IMR-90 (cell line): ENCODE measurements around the gene CCDC182. TPM values are rescaled to one million over a fixed set of nuclear protein-coding genes. Genes with fewer than 3 reads are reported as not detected.

Source experiments
- ATAC-seq: fragments of 200-7000 bp; cut with Tn5 transposase; 2 replicates; pipeline ENCODE4 v1.9.1; 2020; ENCODE audit warnings: low read depth, mild to moderate bottlenecking, moderate library complexity
- BruUV-seq: library from RNA; stranded (reverse); fragments of 400-500 nt; replicated peaks from 2 replicates; lab custom pipeline; 2021; lab: Mats Ljungman, UMichigan
- CTCF ChIA-PET: fragments of 300-600 bp; formaldehyde crosslinking; extraction: SDS; loops from one replicate; lab custom pipeline; 2021; ENCODE audit warnings: antibody characterized with exemption; lab: Yijun Ruan, JAX
- POLR2A ChIA-PET: fragments of 300-600 bp; sonication (Branson Sonifier 250); formaldehyde crosslinking; loops from one replicate; lab custom pipeline; 2022; ENCODE audit warnings: antibody characterized with exemption; ENCODE audit not compliant: unreplicated experiment; lab: Charles Lee
- DNase-seq: peaks from one replicate; pipeline ENCODE4 v3.0.0; 2013
- H2AFZ ChIP-seq: replicated peaks from 2 replicates; pipeline ENCODE3; 2013; ENCODE audit warnings: low read length, mild to moderate bottlenecking; ENCODE audit not compliant: poor library complexity
- H2AK5ac ChIP-seq: 2 replicates; pipeline ENCODE4 v1.6.1; 2013; ENCODE audit warnings: low read depth, low read length, inconsistent platforms
- H2AK9ac ChIP-seq: replicated peaks from 2 replicates; pipeline ENCODE3; 2013; ENCODE audit warnings: mild to moderate bottlenecking, low read depth, low read length, moderate library complexity; ENCODE audit not compliant: poor library complexity
- H2BK120ac ChIP-seq: 2 replicates; pipeline ENCODE4 v1.6.1; 2013; ENCODE audit warnings: low read depth, low read length, inconsistent platforms
- H2BK15ac ChIP-seq: 3 replicates; pipeline ENCODE4 v1.6.1; 2013; ENCODE audit warnings: low read depth, low read length, inconsistent platforms
- H2BK20ac ChIP-seq: 2 replicates; pipeline ENCODE4 v1.6.1; 2013; ENCODE audit warnings: low read depth, mild to moderate bottlenecking, inconsistent platforms, low read length, moderate library complexity
- H2BK5ac ChIP-seq: 2 replicates; pipeline ENCODE4 v1.6.1; 2013; ENCODE audit warnings: mild to moderate bottlenecking, low read depth, low read length, inconsistent platforms; ENCODE audit not compliant: poor library complexity, severe bottlenecking
- H3K14ac ChIP-seq: replicated peaks from 2 replicates; pipeline ENCODE4 v1.6.1; 2013; ENCODE audit warnings: low read depth, low read length, inconsistent platforms
- H3K18ac ChIP-seq: 2 replicates; pipeline ENCODE4 v1.6.1; 2013; ENCODE audit warnings: low read depth, low read length, control low read depth
- H3K23ac ChIP-seq: 2 replicates; pipeline ENCODE4 v1.6.1; 2013; ENCODE audit warnings: low read depth, low read length, inconsistent platforms
- H3K27ac ChIP-seq: 2 replicates; pipeline ENCODE4 v1.5.1; 2013; ENCODE audit warnings: mild to moderate bottlenecking, control low read depth, low read length; ENCODE audit not compliant: insufficient read depth
- H3K27me3 ChIP-seq: 2 replicates; pipeline ENCODE4 v1.6.1; 2013; ENCODE audit warnings: low read length; ENCODE audit not compliant: control insufficient read depth, insufficient read depth
- H3K36me3 ChIP-seq: 2 replicates; pipeline ENCODE4 v1.6.1; 2013; ENCODE audit warnings: low read length, mixed read lengths; ENCODE audit not compliant: control insufficient read depth, insufficient read depth
- H3K4ac ChIP-seq: 2 replicates; pipeline ENCODE4 v1.6.1; 2013; ENCODE audit warnings: low read depth, low read length, inconsistent platforms
- H3K4me1 ChIP-seq: 2 replicates; pipeline ENCODE4 v1.6.1; 2013; ENCODE audit warnings: low read length, mixed read lengths; ENCODE audit not compliant: control insufficient read depth, insufficient read depth
- H3K4me2 ChIP-seq: 2 replicates; pipeline ENCODE4 v1.6.1; 2013; ENCODE audit warnings: low read depth, mild to moderate bottlenecking, control low read depth, low read length, moderate library complexity
- H3K4me3 ChIP-seq: 2 replicates; pipeline ENCODE4 v1.5.1; 2013; ENCODE audit warnings: low read depth, mild to moderate bottlenecking, control low read depth, low read length, moderate library complexity; ENCODE audit not compliant: insufficient read depth
- H3K56ac ChIP-seq: 2 replicates; pipeline ENCODE4 v1.6.1; 2013; ENCODE audit warnings: low read length, inconsistent platforms; ENCODE audit not compliant: insufficient read depth; ENCODE audit errors: extremely low read depth
- H3K79me1 ChIP-seq, 2 experiments: 2 replicates each; pipeline ENCODE4 v1.6.1; 2013; ENCODE audit warnings: low read length in 2 of 2, inconsistent platforms in 1 of 2, low read depth in 1 of 2
- H3K9ac ChIP-seq: 2 replicates; pipeline ENCODE4 v1.6.1; 2013; ENCODE audit warnings: low read depth, low read length, control low read depth
- H3K9me1 ChIP-seq: 2 replicates; pipeline ENCODE4 v1.6.1; 2013; ENCODE audit warnings: low read length, inconsistent platforms; ENCODE audit not compliant: insufficient read depth
- H3K9me3 ChIP-seq: 2 replicates; pipeline ENCODE4 v1.6.1; 2013; ENCODE audit warnings: low read length; ENCODE audit not compliant: control insufficient read depth, insufficient read depth
- H4K20me1 ChIP-seq: 2 replicates; pipeline ENCODE4 v1.6.1; 2013; ENCODE audit warnings: low read length, inconsistent platforms; ENCODE audit not compliant: insufficient read depth
- H4K5ac ChIP-seq: 2 replicates; pipeline ENCODE4 v1.6.1; 2013; ENCODE audit warnings: mild to moderate bottlenecking, low read depth, low read length, control low read depth
- H4K8ac ChIP-seq, 2 experiments: 2 replicates each; pipeline ENCODE4 v1.6.1; 2013; ENCODE audit warnings: low read depth in 2 of 2, low read length in 2 of 2, control low read depth in 1 of 2, inconsistent platforms in 1 of 2
- H4K91ac ChIP-seq: 2 replicates; pipeline ENCODE4 v1.6.1; 2013; ENCODE audit warnings: low read depth, low read length, inconsistent platforms; ENCODE audit not compliant: insufficient read depth
- SMC3 ChIP-seq: fragments of 150-350 bp; IDR thresholded peaks from 2 replicates; pipeline ENCODE4 v1.6.1; 2016; ENCODE audit warnings: low read depth, mild to moderate bottlenecking, antibody characterized with exemption, low read length, moderate library complexity
- WGBS, 2 experiments: methylation state at CpG; one replicate each; pipeline versions ENCODE4 v1.1.5 to v1.1.7; 2013; ENCODE audit warnings: missing lambda C conversion rate in 2 of 2; ENCODE audit not compliant: insufficient read length in 1 of 2; ENCODE audit errors: extremely low coverage in 2 of 2; 5-methylcytosine and 5-hydroxymethylcytosine counted together
- dilution Hi-C: fragments of 300-500 bp; cut with HindIII; formaldehyde crosslinking; loops from one replicate; pipeline ENCODE4 v1.14.3; 2018; ENCODE audit warnings: low sequenced_read_pairs; ENCODE audit not compliant: unreplicated experiment
- in situ Hi-C: fragments of 300-500 bp; cut with MboI; formaldehyde crosslinking; loops from 3 replicates; pipeline ENCODE4 v1.14.3; 2019; ENCODE audit warnings: low sequenced_read_pairs, inconsistent platforms, mixed read lengths
- intact Hi-C: fragments of 100-400 bp; cut with micrococcal nuclease; formaldehyde crosslinking; loops from 2 replicates; pipeline ENCODE4 v1.10.0; 2022
- polyA plus RNA-seq, 3 experiments: library from polyadenylated mRNA; depleted of rRNA; stranded (reverse); fragments of >200 nt; gene quantifications; 2 replicates each; pipeline ENCODE4 v1.2.3, GENCODE V29; 2012; ENCODE audit warnings: low replicate concordance in 1 of 3
- total RNA-seq: library from RNA; depleted of rRNA; stranded (reverse); fragments of >200 nt; gene quantifications from 2 replicates; pipeline ENCODE4 v1.2.3, GENCODE V29; 2012

Gene CCDC182
- total and polyA plus RNA-seq, 2 of the 4 experiments (the other 2 are of a cell fraction): not detected

GRCh38 chr17:57721967-57722703, 23.0 kb downstream of the CCDC182 start:
- ChIA-PET CTCF (no interaction called here), POLR2A (no interaction called here)
- no peaks in the 10 kb centered on the region for H3K36me3 ChIP-seq
- no peak overlapping the region for H3K23ac ChIP-seq
- H3K56ac ChIP-seq: no peak overlapping the region
- H2AFZ ChIP-seq: no peak overlapping the region
- no peak overlapping the region for H2AK5ac ChIP-seq
- H2AK9ac ChIP-seq: no peak overlapping the region
- dilution Hi-C loops (no loop called here), intact Hi-C loops (no loop called here), in situ Hi-C loops (no loop called here)
- WGBS, 2 experiments: 50% methylated on average over 1 of the region's 3 CpGs; no CpG with 5 or more reads in 1 of the 2 experiments
- DNase-seq (no peak), ATAC-seq (no peak)
- no peaks in the 10 kb centered on the region for H3K9me3 ChIP-seq
- no peaks in the 10 kb centered on the region for H3K79me1 ChIP-seq
- H4K91ac ChIP-seq: no peak overlapping the region
- no peak overlapping the region for H2BK15ac ChIP-seq
- no peak overlapping the region for H3K4ac ChIP-seq
- no peak overlapping the region for H4K8ac ChIP-seq
- BruUV-seq: no TSS peak
- H2BK120ac ChIP-seq: no peak overlapping the region
- no peak overlapping the region for H3K9ac ChIP-seq
- H4K5ac ChIP-seq: no peak overlapping the region
- no peak overlapping the region for H3K4me3 ChIP-seq
- TF ChIP-seq SMC3: no peak
- H2BK20ac ChIP-seq: no peak overlapping the region
- no peak overlapping the region for H3K14ac ChIP-seq
- H3K27ac ChIP-seq: no peak overlapping the region
- no peaks in the 10 kb centered on the region for H4K20me1 ChIP-seq
- peaks cover 30% of the 10 kb centered on the region for H3K27me3 ChIP-seq
- no peaks in the 10 kb centered on the region for H3K9me1 ChIP-seq
- H3K4me1 ChIP-seq: no peaks in the 10 kb centered on the region
- no peak overlapping the region for H2BK5ac ChIP-seq
- no peak overlapping the region for H3K4me2 ChIP-seq
- no peak overlapping the region for H3K18ac ChIP-seq
